PFSK-1 (cell line): ENCODE measurements around the gene BZW2.

Source experiments
- FOXP2 ChIP-seq: optimal IDR thresholded peaks from 2 replicates; pipeline ENCODE3; 2011; ENCODE audit warnings: borderline replicate concordance, control low read depth, inconsistent platforms; ENCODE audit not compliant: insufficient read depth; ENCODE audit errors: extremely low read length, extremely low read depth
- POLR2AphosphoS5 ChIP-seq: IDR thresholded peaks from 2 replicates; pipeline ENCODE4 v1.6.1; 2012; ENCODE audit warnings: low read depth, mild to moderate bottlenecking, control low read depth, low read length, moderate library complexity
- SIN3A ChIP-seq: IDR thresholded peaks from 2 replicates; pipeline ENCODE4 v1.6.1; 2012; ENCODE audit warnings: mild to moderate bottlenecking, low read length, moderate library complexity, borderline replicate concordance; ENCODE audit not compliant: insufficient read depth
- TAF1 ChIP-seq: IDR thresholded peaks from 2 replicates; pipeline ENCODE4 v1.6.1; 2012; ENCODE audit warnings: low read length, control low read depth, borderline replicate concordance; ENCODE audit not compliant: insufficient read depth
- TF ChIP-seq, protein P1 (sequence below), 2 experiments: IDR thresholded peaks; 2 replicates each; pipeline versions ENCODE4 v1.6.1 to v1.8.0; 2011 to 2012; ENCODE audit warnings: low read depth in 2 of 2, low read length in 2 of 2, control low read depth in 1 of 2, inconsistent platforms in 1 of 2, mild to moderate bottlenecking in 1 of 2, moderate library complexity in 1 of 2; ENCODE audit not compliant: insufficient read depth in 1 of 2

Gene BZW2

DNA sequence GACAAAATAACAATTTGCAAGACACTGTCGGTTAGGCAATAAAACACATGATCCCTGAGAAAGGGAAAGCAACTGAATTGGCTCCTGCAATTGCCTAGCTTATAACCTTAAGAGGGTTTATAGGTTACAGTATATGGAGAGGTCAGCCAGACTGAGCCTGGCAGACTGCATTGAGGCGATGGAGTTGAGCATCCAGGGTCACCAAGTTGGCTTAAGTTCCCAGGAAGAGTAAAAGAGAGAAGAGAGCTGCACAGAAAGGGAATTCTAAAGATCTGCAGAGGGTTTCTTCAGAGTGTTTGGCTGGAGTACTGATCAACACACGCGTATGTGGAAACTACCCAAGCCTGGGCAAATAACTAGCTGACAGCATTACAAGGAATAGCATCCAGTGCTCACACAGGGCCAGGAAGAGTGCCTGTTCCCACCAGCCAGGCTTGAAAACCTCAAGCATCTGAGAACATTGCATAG, 11.7 kb upstream of the BZW2 start:
- TF ChIP-seq SIN3A = no peak
- TF ChIP-seq, protein P1, sequence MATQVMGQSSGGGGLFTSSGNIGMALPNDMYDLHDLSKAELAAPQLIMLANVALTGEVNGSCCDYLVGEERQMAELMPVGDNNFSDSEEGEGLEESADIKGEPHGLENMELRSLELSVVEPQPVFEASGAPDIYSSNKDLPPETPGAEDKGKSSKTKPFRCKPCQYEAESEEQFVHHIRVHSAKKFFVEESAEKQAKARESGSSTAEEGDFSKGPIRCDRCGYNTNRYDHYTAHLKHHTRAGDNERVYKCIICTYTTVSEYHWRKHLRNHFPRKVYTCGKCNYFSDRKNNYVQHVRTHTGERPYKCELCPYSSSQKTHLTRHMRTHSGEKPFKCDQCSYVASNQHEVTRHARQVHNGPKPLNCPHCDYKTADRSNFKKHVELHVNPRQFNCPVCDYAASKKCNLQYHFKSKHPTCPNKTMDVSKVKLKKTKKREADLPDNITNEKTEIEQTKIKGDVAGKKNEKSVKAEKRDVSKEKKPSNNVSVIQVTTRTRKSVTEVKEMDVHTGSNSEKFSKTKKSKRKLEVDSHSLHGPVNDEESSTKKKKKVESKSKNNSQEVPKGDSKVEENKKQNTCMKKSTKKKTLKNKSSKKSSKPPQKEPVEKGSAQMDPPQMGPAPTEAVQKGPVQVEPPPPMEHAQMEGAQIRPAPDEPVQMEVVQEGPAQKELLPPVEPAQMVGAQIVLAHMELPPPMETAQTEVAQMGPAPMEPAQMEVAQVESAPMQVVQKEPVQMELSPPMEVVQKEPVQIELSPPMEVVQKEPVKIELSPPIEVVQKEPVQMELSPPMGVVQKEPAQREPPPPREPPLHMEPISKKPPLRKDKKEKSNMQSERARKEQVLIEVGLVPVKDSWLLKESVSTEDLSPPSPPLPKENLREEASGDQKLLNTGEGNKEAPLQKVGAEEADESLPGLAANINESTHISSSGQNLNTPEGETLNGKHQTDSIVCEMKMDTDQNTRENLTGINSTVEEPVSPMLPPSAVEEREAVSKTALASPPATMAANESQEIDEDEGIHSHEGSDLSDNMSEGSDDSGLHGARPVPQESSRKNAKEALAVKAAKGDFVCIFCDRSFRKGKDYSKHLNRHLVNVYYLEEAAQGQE (IDR thresholded peaks at IDR 0.05; ENCODE audit: insufficient read depth in 1 of 2, low read depth in 2 of 2, low read length in 2 of 2) = no peak
- TF ChIP-seq TAF1 = no peak
- no peak for TF ChIP-seq POLR2AphosphoS5
- no peak for TF ChIP-seq FOXP2

DNA sequence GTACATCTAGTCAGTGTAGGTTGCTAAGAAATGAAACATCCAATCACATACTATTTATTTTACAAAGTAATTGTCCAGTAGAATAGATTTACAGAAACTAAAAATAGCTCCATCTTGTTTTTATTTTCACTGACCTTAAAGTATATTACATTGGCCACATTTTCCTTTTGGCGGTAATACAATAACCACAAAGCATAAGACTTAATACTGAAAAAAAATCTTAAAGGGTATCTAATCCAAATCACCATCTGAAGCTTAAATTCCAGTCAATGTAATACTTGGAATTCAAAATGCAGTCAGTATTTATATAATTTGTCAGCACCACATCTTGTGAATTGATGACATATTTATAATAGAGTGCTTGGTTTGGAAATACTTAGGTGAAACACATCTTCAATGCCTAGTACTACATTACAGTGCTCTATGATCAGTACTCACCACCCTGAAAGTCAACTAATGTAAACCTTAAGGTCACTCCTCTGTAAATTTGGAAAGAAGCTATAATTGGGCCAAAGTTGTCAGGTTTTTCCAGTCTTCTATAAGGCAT, 9.4 kb upstream of the BZW2 start:
- no peak for TF ChIP-seq POLR2AphosphoS5

DNA sequence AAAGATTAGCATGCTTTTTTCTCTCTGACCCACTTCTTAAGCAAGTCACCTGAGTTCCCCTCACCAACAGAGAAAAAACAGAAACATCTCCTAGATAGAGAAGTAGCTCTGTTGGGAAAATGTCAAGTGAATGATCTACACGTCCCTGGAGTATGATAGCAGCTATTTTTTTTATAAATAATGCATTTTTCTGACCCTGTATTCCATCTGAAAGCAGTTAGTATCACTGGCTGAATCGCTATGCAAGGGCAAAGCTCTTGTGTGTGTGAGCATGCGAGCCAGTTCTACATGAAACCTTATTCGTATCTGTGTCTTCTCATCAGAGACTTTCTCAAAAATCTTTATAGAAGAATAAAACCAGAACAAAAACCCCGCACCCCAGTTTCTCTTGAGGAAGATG, 8.6 kb upstream of the BZW2 start:
- no peak for TF ChIP-seq TAF1
- TF ChIP-seq, protein P1 (IDR thresholded peaks at IDR 0.05; ENCODE audit: insufficient read depth in 1 of 2, low read depth in 2 of 2, low read length in 2 of 2) = no peak
- no peak for TF ChIP-seq SIN3A
- no peak for TF ChIP-seq FOXP2
- no peak for TF ChIP-seq POLR2AphosphoS5

DNA sequence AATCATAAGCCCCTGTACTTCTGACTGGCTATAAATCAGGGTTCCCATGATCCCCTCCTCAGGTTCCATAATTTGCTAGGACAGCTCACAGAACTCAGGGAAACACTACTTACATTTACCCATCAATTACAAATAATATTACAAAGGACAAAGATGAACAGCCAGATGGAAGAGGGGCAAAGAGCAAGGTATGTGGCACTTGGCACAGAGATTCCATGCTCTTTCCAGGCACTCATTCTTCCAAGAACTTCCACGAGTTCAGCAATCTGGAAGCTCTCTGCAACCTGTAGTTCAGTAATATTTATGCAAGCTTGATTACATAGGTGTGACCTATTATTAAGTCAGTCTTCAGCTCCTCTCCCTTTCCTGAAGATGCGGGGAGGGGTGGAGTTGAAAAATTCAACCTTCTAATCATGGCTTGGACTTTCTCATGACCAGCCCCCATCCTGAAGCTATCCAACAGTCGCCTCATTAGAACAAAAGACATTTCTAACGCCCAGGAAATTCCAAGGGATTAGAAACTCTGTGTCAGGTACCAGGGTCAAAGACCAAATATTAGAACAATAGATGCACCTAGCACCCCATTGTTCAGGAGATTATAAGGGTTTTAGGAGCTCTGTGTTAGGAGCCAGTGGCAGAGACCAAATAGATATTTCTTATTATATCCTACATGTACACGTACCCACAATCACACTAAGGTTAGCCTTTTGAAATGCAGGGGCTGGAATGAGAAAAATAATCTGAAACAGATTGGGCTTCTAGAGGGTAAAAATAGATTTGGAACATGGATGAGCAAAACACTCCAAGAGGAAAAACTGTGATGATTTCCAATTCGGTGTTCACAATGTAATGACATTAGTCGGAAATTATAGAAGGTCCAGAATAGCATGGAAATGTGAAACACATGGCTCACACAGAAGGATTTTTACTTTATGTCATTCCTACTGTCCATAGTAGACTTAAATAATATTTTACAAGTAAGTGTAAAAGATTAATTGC, 7.4 kb upstream of the BZW2 start:
- TF ChIP-seq SIN3A = no peak
- TF ChIP-seq POLR2AphosphoS5 = no peak
- TF ChIP-seq, protein P1 (IDR thresholded peaks at IDR 0.05; ENCODE audit: insufficient read depth in 1 of 2, low read depth in 2 of 2, low read length in 2 of 2) = no peak
- TF ChIP-seq FOXP2 = no peak
- TF ChIP-seq TAF1 = no peak

DNA sequence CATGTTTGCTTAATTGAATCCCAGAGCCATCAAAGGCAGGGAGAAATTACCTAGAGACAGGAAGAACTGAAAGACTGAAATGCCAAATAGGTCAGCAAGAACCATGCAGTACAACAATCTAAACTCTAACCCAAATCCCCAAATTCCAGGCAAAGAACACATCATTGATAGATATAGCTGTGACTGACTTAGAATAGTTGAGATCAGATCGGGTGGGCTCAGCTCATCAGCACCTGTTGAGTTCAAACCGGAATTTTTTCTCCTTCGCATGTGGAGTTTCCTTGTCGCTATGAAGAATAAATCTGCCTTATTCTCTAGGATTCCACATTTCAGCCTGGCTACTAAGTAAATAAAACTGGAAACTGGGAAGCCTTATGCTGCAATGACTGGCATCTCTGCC, 1.8 kb upstream of the BZW2 start:
- TF ChIP-seq, protein P1 (IDR thresholded peaks at IDR 0.05; ENCODE audit: insufficient read depth in 1 of 2, low read depth in 2 of 2, low read length in 2 of 2) = no peak
- TF ChIP-seq SIN3A (no peak), POLR2AphosphoS5 (no peak), TAF1 (no peak), FOXP2 (no peak)
